Esophagus muscularis mucosa (tissue), 4 donors: ENCODE data around the gene PIGB. TPM values are rescaled to one million over a fixed set of nuclear protein-coding genes. Genes with fewer than 3 reads are reported as not detected.
"Not testable (repeated sequence)": the region's sequence is repeated elsewhere in the genome, so short reads cannot be mapped to it uniquely, and the experiment has no call there.

ENCODE experiments used
- DNase-seq: peaks from one replicate; pipeline ENCODE4 v3.0.0-alpha.2; 2017; ENCODE audit errors: extremely low spot score
- H3K27ac ChIP-seq, 4 donors: fragments of 200-600 bp; sonication (generic); replicated peaks in 1 of 4; 1 replicate in 3 of 4; 2 replicates in 1 of 4; pipeline ENCODE4 v1.5.1; 2016 to 2019; ENCODE audit warnings: mild to moderate bottlenecking in 1 of 4
- H3K27me3 ChIP-seq, 4 donors: fragments of 200-600 bp; sonication (generic); one replicate each; pipeline versions ENCODE4 v1.5.1 to v1.6.0; 2016 to 2019
- H3K36me3 ChIP-seq, 4 donors: fragments of 200-600 bp; sonication (generic); one replicate each; pipeline ENCODE4 v1.5.1; 2016 to 2019
- H3K4me1 ChIP-seq, 4 donors: fragments of 200-600 bp; sonication (generic); one replicate each; pipeline ENCODE4 v1.5.1; 2016 to 2019
- H3K4me3 ChIP-seq, 4 donors: fragments of 200-600 bp; sonication (generic); 1 replicate in 2 of 4; 2 replicates in 2 of 4; pipeline ENCODE4 v1.5.1; 2016 to 2019; ENCODE audit warnings: mild to moderate bottlenecking in 4 of 4, moderate library complexity in 1 of 4
- H3K9me3 ChIP-seq, 4 donors: fragments of 200-600 bp; sonication (generic); 1 replicate in 3 of 4; 2 replicates in 1 of 4; pipeline ENCODE4 v1.5.1; 2016 to 2019
- EP300 ChIP-seq: sonication (generic); formaldehyde crosslinking; IDR thresholded peaks from one replicate; pipeline ENCODE4 v1.6.1; 2017; ENCODE audit warnings: antibody characterized with exemption
- POLR2A ChIP-seq: fragments of 450-650 bp; IDR thresholded peaks from one replicate; pipeline ENCODE4 v1.6.1; 2017; ENCODE audit warnings: antibody characterized with exemption, moderate library complexity, mild to moderate bottlenecking, low read depth
- POLR2AphosphoS5 ChIP-seq, 2 donors: sonication (generic); formaldehyde crosslinking; IDR thresholded peaks; one replicate each; pipeline ENCODE4 v1.6.1; 2017; ENCODE audit warnings: antibody characterized with exemption in 2 of 2
- WGBS: methylation state at CpG from one replicate; pipeline ENCODE4 v1.1.5; 2018; 5-methylcytosine and 5-hydroxymethylcytosine counted together
- intact Hi-C: fragments of 100-400 bp; cut with DNase I; formaldehyde crosslinking; loops from one replicate; pipeline ENCODE4 v1.15.1; 2023
- total RNA-seq, 4 donors: library from RNA; depleted of rRNA; stranded (reverse); fragments of >200 nt; gene quantifications; one replicate each; pipeline versions ENCODE4 v1.1.0 to v1.2.1, GENCODE V29; 2016
- TF ChIP-seq, protein P1 (sequence below), 3 experiments: fragments of 200-600 bp in 2 of 3; fragments of 450-650 bp in 1 of 3; sonication (generic) in 2 of 3; IDR thresholded peaks; one replicate each; pipeline ENCODE4 v1.5.1; 2017 to 2019; ENCODE audit warnings: antibody characterized with exemption in 3 of 3, mild to moderate bottlenecking in 2 of 3, moderate library complexity in 1 of 3

PIGB gene
- total RNA-seq, 4 donors from 2014 or later, result 4.5 to 9.6 (median 6.5) TPM

DNA sequence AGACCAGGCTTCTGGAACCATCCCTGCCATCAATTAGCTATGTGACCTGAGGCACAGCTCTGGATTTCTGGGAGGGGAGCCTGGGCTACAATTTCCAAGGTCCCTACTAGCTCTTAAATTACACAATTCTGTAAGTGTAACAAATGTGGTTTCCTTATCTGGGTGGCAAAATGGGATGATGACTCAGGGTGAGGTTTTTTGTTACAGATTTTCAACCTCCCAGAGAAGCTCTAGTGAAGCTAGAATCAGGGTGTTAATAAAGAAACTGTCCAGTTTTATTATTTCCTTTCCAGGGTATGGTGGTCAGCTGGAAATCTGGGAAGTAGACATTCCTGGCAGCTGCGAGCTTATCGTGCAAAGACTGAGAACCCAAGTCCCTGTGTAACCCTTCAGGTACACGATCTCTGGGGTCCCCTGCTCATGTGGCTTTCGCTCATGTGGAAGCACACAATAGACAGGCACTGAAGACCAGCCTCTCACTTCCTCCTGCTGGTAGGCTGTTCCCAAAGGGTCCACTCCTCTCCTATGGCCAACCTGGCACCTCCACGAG is 36.7 kb upstream of the PIGB start:
- no peak for DNase-seq
- no peak for TF ChIP-seq POLR2A
- no peak for TF ChIP-seq EP300
- no peak for TF ChIP-seq POLR2AphosphoS5 (IDR thresholded peaks at IDR 0.05)
- TF ChIP-seq, protein P1, sequence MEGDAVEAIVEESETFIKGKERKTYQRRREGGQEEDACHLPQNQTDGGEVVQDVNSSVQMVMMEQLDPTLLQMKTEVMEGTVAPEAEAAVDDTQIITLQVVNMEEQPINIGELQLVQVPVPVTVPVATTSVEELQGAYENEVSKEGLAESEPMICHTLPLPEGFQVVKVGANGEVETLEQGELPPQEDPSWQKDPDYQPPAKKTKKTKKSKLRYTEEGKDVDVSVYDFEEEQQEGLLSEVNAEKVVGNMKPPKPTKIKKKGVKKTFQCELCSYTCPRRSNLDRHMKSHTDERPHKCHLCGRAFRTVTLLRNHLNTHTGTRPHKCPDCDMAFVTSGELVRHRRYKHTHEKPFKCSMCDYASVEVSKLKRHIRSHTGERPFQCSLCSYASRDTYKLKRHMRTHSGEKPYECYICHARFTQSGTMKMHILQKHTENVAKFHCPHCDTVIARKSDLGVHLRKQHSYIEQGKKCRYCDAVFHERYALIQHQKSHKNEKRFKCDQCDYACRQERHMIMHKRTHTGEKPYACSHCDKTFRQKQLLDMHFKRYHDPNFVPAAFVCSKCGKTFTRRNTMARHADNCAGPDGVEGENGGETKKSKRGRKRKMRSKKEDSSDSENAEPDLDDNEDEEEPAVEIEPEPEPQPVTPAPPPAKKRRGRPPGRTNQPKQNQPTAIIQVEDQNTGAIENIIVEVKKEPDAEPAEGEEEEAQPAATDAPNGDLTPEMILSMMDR (IDR thresholded peaks at IDR 0.05), result no peak
- Histone ChIP-seq H3K4me1 (peaks cover 9 to 49% (median 32%) of the 10 kb centered on the region in 4 donors), H3K27me3 (no peaks in the 10 kb centered on the region), H3K4me3 (no peak overlapping the region), H3K27ac (peak overlapping the region; percentile 19 to 47 (median 26)), H3K9me3 (no peaks in the 10 kb centered on the region), H3K36me3 (peaks cover 0 to 3% (median 0%) of the 10 kb centered on the region in 4 donors)
- intact Hi-C loops, result no loop called here
- WGBS, result 58% methylated on average over 5 of the region's 5 CpGs

DNA sequence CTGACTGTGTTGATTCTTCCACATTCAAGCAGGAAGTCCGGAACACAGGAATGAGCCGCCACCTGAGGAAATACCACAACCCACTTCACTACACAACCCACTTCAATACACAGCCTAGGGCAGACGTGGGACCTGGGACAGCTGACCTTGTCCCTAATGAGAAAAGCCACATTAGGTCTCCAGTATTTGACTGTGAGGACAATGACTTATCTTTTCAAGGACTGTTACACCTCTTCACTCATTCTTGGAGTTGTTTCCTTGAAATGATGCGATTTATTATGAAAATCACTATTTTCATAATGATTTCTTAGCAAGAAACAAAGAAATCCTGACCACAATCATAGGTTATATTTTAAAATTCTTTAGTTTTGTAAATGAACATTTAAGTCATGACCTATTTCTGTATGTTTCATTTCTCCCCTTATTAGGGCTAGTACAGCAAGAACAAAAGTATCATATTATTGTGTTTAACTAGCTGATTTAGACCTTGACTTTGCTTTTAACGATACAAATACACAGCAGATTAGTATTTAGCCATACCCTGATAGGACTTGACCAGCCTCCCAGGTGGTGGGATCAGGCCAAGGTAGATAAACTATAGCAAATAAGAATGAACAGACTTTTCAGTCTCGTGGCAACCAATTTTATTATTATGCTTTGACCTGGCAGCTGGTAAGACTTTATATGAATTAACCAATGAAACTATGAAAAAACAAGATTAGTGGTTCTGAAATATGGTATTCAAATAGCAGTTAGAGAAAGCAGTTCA is 35.5 kb upstream of the PIGB start:
- TF ChIP-seq, protein P1 (IDR thresholded peaks at IDR 0.05), result no peak
- TF ChIP-seq POLR2AphosphoS5 (IDR thresholded peaks at IDR 0.05) (no peak), POLR2A (no peak), EP300 (no peak)
- WGBS, result 88% methylated on average over 6 of the region's 6 CpGs
- H3K36me3 ChIP-seq, result peaks cover 0 to 3% (median 0%) of the 10 kb centered on the region in 4 donors
- H3K9me3 ChIP-seq, result no peaks in the 10 kb centered on the region
- H3K27me3 ChIP-seq, result no peaks in the 10 kb centered on the region
- intact Hi-C loops, result no loop called here
- DNase-seq, result no peak
- no peak overlapping the region for H3K4me3 ChIP-seq
- H3K4me1 ChIP-seq, result peaks cover 6 to 57% (median 36%) of the 10 kb centered on the region in 4 donors
- H3K27ac ChIP-seq, result peak overlapping the region in 1 of 4 donors; percentile 28

DNA sequence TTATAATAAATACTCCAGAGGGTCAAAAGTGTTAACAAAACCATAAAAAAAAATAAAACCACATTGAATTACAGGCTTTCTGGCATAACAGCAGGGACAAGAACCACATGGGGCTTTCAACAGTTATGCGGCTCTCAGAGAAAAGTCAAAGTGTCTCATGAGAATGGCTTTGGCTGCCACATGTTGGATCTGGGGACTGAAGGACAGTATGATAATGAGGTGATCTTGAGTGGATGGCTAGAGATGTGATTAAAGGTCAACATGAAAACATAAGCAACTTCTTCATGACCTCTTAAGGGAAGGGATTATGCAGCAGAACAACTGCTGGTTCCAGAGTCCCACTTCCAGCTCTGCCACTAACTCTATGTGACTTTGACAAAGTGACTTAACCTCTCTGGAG is 34.6 kb upstream of the PIGB start:
- Histone ChIP-seq H3K9me3 (no peaks in the 10 kb centered on the region), H3K36me3 (peaks cover 0 to 3% (median 0%) of the 10 kb centered on the region in 4 donors), H3K27me3 (no peaks in the 10 kb centered on the region), H3K4me3 (no peak overlapping the region), H3K27ac (no peak overlapping the region), H3K4me1 (peaks cover 9 to 61% (median 41%) of the 10 kb centered on the region in 4 donors)
- intact Hi-C loops, result no loop called here
- WGBS, result 86% methylated on average over 1 of the region's 1 CpG
- TF ChIP-seq, protein P1 (IDR thresholded peaks at IDR 0.05), result no peak
- no peak for TF ChIP-seq POLR2AphosphoS5 (IDR thresholded peaks at IDR 0.05)
- no peak for TF ChIP-seq EP300
- no peak for TF ChIP-seq POLR2A
- no peak for DNase-seq

DNA sequence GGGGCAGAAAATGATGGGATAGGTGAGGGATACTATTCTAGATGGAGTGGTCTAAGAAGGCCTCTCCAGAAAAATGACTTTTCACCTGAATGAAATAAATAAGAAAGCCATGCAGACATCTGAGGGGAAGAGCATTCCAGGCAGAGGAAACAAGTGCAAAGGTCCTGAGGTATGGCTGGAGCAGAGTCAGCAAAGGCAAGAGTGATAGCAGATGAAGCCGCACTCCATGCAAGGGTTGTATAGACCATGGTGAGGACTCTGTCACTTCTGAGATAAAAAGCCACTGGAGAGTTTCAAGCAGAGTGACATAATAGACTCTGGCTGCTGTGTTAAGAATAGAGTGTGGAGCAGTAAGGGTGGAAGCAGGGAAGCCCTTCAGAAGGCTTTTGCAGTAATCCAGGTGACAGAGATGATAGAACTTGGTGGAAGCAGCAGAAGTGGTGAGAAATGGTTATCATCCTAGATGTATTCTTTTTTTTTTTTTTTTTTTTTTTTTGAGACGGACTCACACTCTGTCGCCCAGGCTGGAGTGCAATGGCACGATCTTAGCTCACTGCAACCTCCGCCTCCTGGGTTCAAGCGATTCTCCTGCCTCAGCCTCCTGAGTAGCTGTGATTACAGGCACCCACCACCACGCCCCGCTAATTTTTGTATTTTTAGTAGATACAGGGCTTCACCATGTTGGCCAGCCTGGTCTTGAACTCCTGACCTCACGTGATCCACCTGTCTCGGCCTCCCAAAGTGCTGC is 32.4 kb upstream of the PIGB start:
- DNase-seq, result peak; percentile 34
- WGBS, result 98% methylated on average over 10 of the region's 10 CpGs
- H3K4me3 ChIP-seq, intact Hi-C loops, H3K27me3 ChIP-seq, H3K27ac ChIP-seq, H3K36me3 ChIP-seq, H3K9me3 ChIP-seq: not testable (repeated sequence)
- peaks cover 14 to 57% (median 44%) of the 10 kb centered on the region in 4 donors for H3K4me1 ChIP-seq
